GM19328 (cell line): Measurements from ENCODE around the gene PRKN.

Experiments used
- ATAC-seq: cut with Tn5 transposase; IDR thresholded peaks from one replicate; pipeline ENCODE4 v1.9.1; 2021; ENCODE audit warnings: mild to moderate bottlenecking, moderate library complexity; ENCODE audit not compliant: unreplicated experiment

PRKN gene

GRCh38 chr6:161379834-161380582 is 1347.6 kb downstream of the PRKN start:
- no peak for ATAC-seq

DNA sequence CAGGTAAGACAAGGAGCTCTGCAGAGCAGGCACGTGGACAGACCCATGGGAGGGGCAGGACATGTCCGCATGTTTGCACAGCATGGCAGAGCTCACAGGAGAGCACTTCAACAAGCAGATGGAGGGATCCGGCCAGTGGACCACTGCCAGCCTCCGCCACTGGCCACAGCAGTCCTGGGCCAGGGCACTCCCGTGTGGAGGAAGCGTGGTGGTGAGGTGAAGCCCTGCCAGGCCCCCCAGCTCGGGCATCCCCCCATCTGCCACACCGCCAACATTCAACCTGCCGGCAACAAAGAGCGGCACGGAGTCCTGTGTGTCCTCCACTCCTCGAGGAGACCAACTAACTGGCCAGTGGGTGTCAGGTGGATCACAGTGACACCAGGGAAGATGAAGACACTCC is 1349.5 kb downstream of the PRKN start:
- ATAC-seq: no peak

GRCh38 chr6:161377116-161377515 is 1350.5 kb downstream of the PRKN start:
- no peak for ATAC-seq

GRCh38 chr6:161376367-161376766 is 1351.2 kb downstream of the PRKN start:
- ATAC-seq: no peak

DNA sequence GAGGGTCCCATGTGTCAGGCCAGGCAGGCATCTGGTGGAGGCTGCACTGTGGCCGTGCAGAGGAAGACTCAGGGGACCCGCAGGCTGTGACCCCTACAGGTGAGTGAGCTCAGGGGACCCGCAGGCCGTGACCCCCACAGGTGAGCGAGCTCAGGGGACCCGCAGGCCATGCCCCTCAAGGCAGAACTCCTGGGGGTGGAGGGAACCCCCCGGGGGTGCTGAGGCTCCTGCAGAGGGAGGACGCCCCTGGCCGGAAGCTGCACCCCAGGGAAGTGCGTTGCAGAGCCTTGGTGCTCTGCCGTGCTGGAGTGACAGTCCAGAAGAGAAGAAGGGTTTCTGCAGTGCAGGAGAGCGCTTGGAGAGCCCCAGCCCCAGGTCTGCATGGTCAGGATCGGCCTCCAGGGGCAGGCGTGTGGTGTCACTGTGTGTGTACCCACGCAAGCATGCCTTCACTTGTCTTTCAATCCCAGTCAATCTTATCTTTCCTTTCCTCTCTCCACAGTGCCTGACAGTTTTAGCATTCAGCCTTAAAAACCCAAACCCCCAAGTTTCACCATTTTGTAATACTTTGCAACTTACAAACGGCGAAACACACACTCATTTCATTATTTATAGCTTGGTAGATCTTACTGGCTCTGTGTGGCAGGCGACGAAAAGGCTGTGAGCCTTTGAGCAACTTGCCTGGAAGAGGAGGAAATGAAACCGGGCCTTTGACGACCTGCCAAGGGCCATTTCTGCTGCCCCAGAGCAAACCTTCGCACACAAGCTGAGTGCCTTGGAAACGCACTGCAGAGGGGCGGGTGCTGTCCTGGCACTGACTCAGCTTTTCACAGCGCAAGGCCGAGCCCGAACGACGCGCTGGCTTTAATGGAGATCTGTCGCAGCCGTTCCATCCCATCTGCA is 1352.3 kb downstream of the PRKN start:
- ATAC-seq: no peak

DNA sequence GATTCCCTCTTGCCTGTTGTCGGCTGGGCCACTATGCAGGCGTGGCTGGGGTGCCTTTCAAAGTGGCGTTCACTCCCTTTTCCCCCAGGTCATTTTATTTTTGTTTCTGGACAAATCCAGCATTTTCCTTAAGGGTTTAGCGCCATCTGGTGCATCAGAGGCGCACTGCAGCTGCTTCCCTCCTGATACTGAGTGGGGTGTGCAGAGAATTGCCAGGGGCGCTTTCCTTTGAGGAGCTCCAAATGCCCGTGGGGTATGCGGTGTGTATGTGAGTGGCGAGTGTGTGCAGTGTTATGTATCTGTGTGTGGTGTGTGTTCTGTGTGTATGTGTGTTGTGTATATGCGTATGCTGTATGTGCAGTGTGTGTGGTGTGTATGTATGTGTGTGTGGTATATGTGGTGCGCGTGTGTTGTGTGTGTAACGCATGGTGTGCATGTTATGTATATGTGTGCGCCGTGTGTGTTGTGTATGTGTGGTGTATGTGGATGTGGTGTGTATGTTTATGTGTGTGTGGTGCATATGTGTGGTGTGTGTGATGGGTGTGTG is 1353.6 kb downstream of the PRKN start:
- no peak for ATAC-seq

DNA sequence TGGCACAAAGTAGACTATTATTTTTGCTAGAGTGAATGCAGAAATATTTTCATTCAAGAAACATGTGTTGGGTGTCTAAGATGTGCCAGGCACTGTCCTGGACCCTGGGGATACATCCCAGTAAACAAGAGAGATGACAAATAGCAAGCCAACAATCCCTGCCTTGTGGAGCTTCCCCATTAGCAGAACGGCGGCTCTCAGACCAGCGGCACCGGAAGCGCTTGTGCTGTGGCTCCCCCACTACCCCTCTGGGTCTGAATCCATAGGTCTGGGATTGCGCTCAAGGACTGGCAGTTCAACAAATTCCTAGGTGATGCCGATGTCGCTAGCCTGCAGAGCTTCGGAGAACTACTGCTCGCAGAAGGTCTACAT is 1355.2 kb downstream of the PRKN start:
- ATAC-seq: no peak

DNA sequence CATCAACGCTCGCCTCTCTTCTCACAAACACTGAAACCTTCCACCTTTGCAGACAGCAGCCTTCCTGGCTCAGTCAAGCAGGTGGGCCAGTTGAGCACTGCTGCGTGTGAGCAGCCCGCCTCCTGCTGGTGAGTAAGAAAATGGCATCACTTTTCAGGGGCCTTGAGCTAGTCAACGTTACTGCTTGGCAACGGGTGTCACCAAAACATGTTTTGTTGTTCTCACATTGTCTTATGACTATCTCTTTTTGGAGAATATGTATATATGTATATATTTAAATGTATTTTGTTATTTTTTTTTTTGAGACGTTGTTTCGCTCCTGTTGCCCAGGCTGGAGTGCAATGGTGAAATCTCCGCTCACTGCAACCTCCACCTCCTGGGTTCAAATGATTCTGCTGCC is 1356.7 kb downstream of the PRKN start:
- peak; percentile 92 for ATAC-seq

GRCh38 chr6:161369339-161369738 is 1358.2 kb downstream of the PRKN start:
- no peak for ATAC-seq

GRCh38 chr6:161368514-161368913 is 1359.1 kb downstream of the PRKN start:
- ATAC-seq: no peak

- no peak for ATAC-seq
Observed at GRCh38 chr6:161367472-161367871, 1360.1 kb downstream of the PRKN start.

DNA sequence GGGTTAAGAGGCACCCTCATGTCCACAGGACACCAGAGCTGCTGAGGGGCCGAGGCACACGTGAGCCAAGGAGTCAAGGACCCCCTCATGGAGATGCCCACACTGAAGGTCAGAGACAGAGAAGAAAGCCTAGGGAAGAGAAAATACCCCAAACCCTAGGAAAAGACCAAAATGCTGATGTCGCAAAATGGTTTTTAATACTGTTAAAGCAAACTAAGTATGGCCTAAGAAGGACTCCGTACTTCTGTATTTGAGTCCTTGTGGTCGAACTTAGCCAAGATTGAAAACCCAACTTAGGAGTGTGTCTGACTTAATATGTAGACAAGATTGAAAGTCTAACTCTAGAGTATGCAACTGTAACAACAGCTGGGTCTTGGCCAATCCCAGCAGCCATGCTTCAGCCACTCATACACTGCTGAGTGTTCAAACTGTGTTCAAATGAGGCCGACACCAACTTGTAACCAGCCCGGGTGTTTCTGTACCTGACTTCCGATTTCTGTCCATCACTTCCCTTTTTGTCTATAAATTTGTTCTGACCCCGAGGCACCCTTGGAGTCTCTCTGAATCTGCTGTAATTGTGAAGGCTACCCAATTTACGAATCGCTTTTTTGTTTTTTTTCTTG is 1361.2 kb downstream of the PRKN start:
- no peak for ATAC-seq

DNA sequence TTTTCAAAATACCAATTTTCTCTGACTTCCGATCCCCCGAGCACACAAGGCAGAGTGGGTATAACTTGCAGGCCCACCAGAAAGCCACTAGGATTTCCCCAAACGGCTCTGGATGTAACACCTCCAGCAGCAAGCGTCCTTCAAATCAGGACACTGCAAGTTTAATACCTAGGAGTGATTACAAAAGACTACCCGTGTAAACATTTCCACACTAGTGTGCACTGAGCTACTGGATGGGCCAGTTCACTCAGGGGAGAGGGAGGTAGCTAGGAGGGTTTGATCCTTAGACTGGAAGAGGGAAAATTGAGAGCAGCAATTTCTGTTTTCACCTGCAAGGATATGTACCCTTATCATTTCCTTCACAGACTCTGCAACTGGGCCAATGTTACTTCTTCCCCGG is 1361.9 kb downstream of the PRKN start:
- ATAC-seq: no peak

DNA sequence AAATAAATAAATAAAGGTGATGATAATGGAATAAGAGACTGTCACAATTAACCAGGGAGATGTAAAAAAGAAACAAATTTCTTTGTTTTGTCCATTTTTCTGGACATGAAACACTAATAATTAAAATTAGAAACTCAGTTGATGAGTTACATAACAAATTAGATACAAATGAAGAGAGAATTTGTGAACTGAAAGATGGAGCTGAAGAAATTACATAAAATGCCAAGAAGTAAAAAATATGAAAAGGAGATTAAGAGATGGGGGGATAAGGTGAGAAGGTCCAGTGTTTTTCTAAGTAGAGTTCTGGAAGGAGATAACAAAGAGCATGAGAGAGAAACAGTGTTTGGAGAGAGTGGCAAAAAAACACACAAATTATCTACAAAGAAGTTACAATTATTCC is 1364.3 kb downstream of the PRKN start:
- ATAC-seq: no peak

- no peak for ATAC-seq
Observed at GRCh38 chr6:161362266-161362665, 1365.3 kb downstream of the PRKN start.

- ATAC-seq: no peak
Observed at GRCh38 chr6:161361529-161361928, 1366.0 kb downstream of the PRKN start.

GRCh38 chr6:161360520-161360919 is 1367.0 kb downstream of the PRKN start:
- ATAC-seq: no peak

- ATAC-seq: no peak
Observed at GRCh38 chr6:161359618-161359945, 1368.0 kb downstream of the PRKN start.

DNA sequence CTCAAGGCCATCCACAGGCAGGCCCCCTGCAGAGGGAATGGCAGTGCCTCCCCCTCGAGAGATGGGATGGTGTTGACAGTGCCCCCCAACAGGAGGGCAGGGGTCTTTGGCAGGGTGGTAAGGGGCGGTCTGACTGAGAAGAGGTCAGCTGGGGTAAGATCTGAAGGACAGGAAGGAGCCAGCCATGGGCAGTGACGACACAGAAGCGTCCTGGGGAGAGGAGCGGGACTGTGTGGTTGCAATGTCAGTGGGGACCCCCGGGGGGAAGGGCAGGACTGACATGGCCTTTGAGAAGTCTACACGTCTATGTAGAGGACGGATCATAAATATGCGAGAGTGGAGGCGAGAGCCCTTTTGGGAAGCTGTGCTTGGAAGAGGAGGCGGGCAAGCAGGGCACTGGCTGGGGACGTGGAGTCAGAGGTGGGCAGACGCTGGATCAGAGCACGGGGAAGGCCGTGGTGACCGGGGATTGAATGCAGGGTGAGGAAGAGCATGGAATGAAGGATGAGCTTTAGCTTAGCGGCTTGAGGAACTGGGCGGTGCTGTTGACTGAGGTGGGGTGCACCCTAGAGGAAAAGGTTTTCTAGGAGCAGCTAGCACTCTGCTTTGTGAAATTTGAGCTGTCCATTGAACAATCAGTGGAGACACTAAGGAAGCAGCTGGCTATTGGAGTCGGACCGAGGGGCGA is 1371.3 kb downstream of the PRKN start:
- ATAC-seq: no peak

GRCh38 chr6:161355696-161356095 is 1371.9 kb downstream of the PRKN start:
- no peak for ATAC-seq

- no peak for ATAC-seq
Observed at GRCh38 chr6:161354956-161355355, 1372.6 kb downstream of the PRKN start.
